ENCODE data around the gene RASSF7. TPM values are rescaled to one million over a fixed set of nuclear protein-coding genes. Genes with fewer than 3 reads are reported as not detected.

The RASSF7 gene
- total RNA-seq, 1 donor from 2014 or later, result 3.5 TPM

- intact Hi-C loops (cut with DNase I), result no loop called here
- H3K27ac ChIP-seq, result no peak overlapping the region
- no peak for DNase-seq (ENCODE audit: low spot score in 2 of 2)
- H3K4me3 ChIP-seq, result no peak overlapping the region
- peaks cover 92 to 98% of the 10 kb centered on the region in 2 donors for H3K36me3 ChIP-seq
- TF ChIP-seq CTCF (IDR thresholded peaks at IDR 0.05), result no peak
- H3K4me1 ChIP-seq, result no peaks in the 10 kb centered on the region
- no peaks in the 10 kb centered on the region for H3K9me3 ChIP-seq
- no peaks in the 10 kb centered on the region for H3K27me3 ChIP-seq
Observed at GRCh38 chr11:598005-598680, 37.4 kb downstream of the RASSF7 start.

- H3K9me3 ChIP-seq, result no peaks in the 10 kb centered on the region
- peaks cover 94 to 98% of the 10 kb centered on the region in 2 donors for H3K36me3 ChIP-seq
- no peak overlapping the region for H3K27ac ChIP-seq
- no peak for TF ChIP-seq CTCF (IDR thresholded peaks at IDR 0.05)
- no peak overlapping the region for H3K4me3 ChIP-seq
- H3K4me1 ChIP-seq, result no peaks in the 10 kb centered on the region
- H3K27me3 ChIP-seq, result no peaks in the 10 kb centered on the region
- intact Hi-C loops (cut with DNase I), result no loop called here
- DNase-seq (ENCODE audit: low spot score in 2 of 2), result no peak
Observed at GRCh38 chr11:601573-602245, 40.9 kb downstream of the RASSF7 start.

GRCh38 chr11:603154-603553, 42.4 kb downstream of the RASSF7 start:
- H3K36me3 ChIP-seq, result peaks cover 94 to 98% of the 10 kb centered on the region in 2 donors
- DNase-seq (ENCODE audit: low spot score in 2 of 2), result no peak
- intact Hi-C loops (cut with DNase I), result no loop called here
- no peaks in the 10 kb centered on the region for H3K9me3 ChIP-seq
- no peak overlapping the region for H3K4me3 ChIP-seq
- no peaks in the 10 kb centered on the region for H3K4me1 ChIP-seq
- H3K27ac ChIP-seq, result no peak overlapping the region
- TF ChIP-seq CTCF (IDR thresholded peaks at IDR 0.05), result no peak
- no peaks in the 10 kb centered on the region for H3K27me3 ChIP-seq

GRCh38 chr11:605286-606129, 44.7 kb downstream of the RASSF7 start:
- intact Hi-C loops (cut with DNase I), result no loop called here
- peaks cover 97 to 100% of the 10 kb centered on the region in 2 donors for H3K36me3 ChIP-seq
- DNase-seq (ENCODE audit: low spot score in 2 of 2), result no peak

GRCh38 chr11:606245-606644, 45.5 kb downstream of the RASSF7 start:
- no peak for DNase-seq (ENCODE audit: low spot score in 2 of 2)
- intact Hi-C loops (cut with DNase I), result no loop called here
- H3K4me1 ChIP-seq, result no peaks in the 10 kb centered on the region
- TF ChIP-seq CTCF (IDR thresholded peaks at IDR 0.05), result no peak
- H3K27me3 ChIP-seq, result no peaks in the 10 kb centered on the region
- H3K4me3 ChIP-seq, result no peak overlapping the region
- no peak overlapping the region for H3K27ac ChIP-seq
- H3K9me3 ChIP-seq, result no peaks in the 10 kb centered on the region
- H3K36me3 ChIP-seq, result peaks cover 98 to 100% of the 10 kb centered on the region in 2 donors

More at GRCh38 chr11:605286-606129, 44.7 kb downstream of the RASSF7 start:
- H3K4me3 ChIP-seq, result no peak overlapping the region
- no peaks in the 10 kb centered on the region for H3K27me3 ChIP-seq
- no peak overlapping the region for H3K27ac ChIP-seq
- no peaks in the 10 kb centered on the region for H3K9me3 ChIP-seq
- TF ChIP-seq CTCF (IDR thresholded peaks at IDR 0.05), result no peak
- H3K4me1 ChIP-seq, result no peaks in the 10 kb centered on the region

Data from ascending aorta (tissue), 2 donors.